ENCODE data around the gene PRXL2A.
"Not testable (repeated sequence)": the region's sequence is repeated elsewhere in the genome, so short reads cannot be mapped to it uniquely, and the experiment has no call there.

PRXL2A gene

DNA sequence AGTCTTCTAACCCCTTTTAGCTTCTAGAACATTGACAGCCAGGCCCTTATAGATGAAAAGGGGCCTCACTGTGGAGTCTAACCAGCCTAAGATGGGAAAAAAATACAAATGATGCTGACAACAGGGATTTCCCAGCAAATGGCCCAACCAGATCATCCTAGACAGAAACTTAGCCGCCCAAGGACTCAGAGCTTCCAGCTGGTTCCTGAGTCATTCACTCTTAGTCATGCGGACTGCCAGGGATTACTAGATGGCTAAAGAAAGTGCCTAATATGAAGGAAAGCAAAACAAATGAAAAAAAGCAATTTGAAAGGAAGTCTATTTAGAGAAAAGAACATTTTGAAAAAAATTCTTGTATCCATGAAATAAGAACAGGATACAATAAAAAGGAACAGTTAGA is 69.5 kb downstream of the PRXL2A start:
- DNase-seq = no peak

- DNase-seq = not testable (repeated sequence)
These were observed 72.0 kb downstream of the PRXL2A start for GRCh38 chr10:80480373-80480772.

DNA sequence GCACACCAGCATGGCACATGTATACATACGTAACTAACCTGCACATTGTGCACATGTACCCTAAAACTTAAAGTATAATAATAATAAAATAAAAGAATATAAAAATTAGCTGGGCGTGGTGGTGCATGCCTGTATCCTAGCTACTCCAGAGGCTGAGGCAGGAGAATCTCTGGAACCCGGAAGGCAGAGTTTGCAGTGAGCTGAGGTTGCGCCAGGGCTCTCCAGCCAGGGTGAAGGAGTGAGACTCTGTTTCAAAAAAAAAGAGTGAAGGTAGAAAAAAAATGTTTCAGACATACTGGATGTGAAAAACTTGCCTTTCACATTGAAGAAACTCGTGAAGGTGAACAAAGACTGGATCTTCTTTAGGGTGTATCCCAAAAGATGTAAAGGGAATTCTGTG is 72.5 kb downstream of the PRXL2A start:
- no peak for DNase-seq

DNA sequence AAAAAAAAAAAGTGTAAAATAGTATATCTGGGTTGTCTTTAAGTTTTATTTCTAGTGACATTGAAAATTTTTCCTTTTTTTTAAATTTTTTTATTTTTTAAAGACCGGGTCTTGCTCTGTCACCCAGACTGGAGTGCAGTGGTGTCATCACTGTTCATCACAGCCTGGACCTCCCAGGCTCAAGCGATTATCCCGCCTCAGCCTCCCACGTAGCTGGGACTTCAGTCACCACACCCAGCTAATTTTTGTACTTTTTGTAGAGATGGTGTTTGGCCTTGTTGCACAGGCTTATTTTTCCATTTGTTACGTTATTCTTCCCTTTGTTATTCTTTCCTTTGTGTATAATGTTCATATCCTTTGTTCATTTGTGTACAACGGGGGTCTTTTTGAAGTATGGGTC is 75.9 kb downstream of the PRXL2A start:
- DNase-seq = no peak

DNA sequence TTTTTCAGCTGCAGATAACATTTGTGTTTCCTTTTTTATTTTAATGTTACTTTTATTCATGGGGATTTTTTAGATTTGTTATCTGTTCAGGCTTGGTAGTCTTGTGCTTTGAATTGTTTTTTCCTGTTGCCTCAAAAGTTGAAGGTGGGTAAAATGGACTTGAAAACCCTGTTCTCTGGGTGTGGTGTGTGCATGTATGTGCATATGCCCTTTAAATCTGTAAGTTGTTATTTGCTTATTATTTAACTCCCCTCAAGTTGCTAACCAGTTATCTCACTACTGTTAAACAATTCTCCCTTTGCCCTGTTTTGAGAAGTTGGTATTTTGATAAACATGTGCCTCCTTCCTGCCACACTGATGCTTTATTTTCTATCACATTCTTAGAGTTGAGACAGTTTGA is 76.3 kb downstream of the PRXL2A start:
- DNase-seq = no peak

DNA sequence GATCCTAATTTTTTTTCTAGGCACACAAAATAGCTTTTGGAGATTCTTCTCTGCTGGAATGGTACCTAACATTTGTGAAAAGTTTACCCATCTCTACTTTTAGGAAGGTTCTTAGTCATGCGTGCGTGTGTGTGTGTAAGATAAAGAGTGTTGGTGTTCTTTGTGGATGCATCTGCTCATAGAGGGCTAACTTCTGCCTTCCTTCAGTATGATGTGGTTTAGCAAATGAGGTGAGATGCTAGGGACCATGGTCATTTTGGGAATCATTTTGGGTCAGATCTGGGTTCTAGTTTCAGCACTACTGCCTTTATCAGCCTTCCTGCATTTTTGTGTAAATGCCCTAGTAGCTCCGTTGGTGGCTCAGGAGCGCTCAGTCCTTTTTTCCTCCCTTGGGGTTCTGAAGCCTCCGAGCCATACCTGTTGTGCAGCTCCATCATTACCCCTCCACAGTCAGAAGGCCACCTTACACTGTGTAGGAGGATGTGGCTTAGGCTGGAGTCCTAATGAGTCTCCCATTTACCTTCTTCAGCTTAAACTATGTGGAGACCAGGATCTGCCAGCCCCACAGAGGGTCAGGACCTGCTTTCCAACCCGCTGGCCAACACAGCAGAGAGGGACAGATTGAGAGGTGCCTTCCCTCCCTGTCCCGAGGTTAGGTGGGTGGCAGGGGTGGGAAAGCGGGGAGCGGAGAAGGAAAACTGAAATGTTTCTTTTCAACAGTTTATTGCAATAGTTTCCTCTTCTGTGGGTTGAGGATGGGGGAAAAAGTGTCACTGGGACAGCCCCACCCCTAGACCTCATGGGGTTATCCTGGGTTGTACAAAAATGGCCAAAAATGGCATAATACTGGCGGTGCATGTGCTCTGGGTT is 77.0 kb downstream of the PRXL2A start:
- no peak for DNase-seq

- DNase-seq = no peak
These were observed 77.8 kb downstream of the PRXL2A start for GRCh38 chr10:80485946-80486764.

Measured in cerebellar nuclear complex (tissue), 1 donor.